Mesendoderm (in vitro differentiated cells): ENCODE results near the gene ARHGAP5.

Source experiments
- DNase-seq: peaks from one replicate; pipeline ENCODE4 v3.0.0; 2013
- H2AK5ac ChIP-seq: 2 replicates; pipeline ENCODE4 v1.6.1; 2013; ENCODE audit warnings: low read length, inconsistent platforms
- H2BK120ac ChIP-seq: 2 replicates; pipeline ENCODE4 v1.6.1; 2013; ENCODE audit warnings: low read depth, mild to moderate bottlenecking, low read length, moderate library complexity, mixed read lengths
- H2BK15ac ChIP-seq: replicated peaks from 2 replicates; pipeline ENCODE4 v1.6.1; 2013; ENCODE audit warnings: low read depth, mild to moderate bottlenecking, moderate library complexity
- H2BK5ac ChIP-seq: 2 replicates; pipeline ENCODE4 v1.6.1; 2013; ENCODE audit warnings: low read length, inconsistent platforms
- H3K18ac ChIP-seq: 2 replicates; pipeline ENCODE4 v1.6.1; 2013; ENCODE audit warnings: mild to moderate bottlenecking, low read length, mixed read lengths
- H3K23ac ChIP-seq: one replicate; pipeline ENCODE4 v1.6.1; 2013; ENCODE audit warnings: low read length
- H3K27ac ChIP-seq: 2 replicates; pipeline ENCODE4 v1.5.1; 2013; ENCODE audit warnings: low read depth, mild to moderate bottlenecking, inconsistent platforms, low read length, moderate library complexity
- H3K27me3 ChIP-seq: 2 replicates; pipeline ENCODE4 v1.6.1; 2013; ENCODE audit warnings: low read length, control low read depth, mild to moderate bottlenecking, inconsistent platforms; ENCODE audit not compliant: insufficient read depth, poor library complexity
- H3K36me3 ChIP-seq: 2 replicates; pipeline ENCODE4 v1.6.1; 2013; ENCODE audit warnings: low read length, inconsistent platforms; ENCODE audit not compliant: control insufficient read depth, insufficient read depth
- H3K4ac ChIP-seq: one replicate; pipeline ENCODE4 v1.6.1; 2013; ENCODE audit warnings: low read depth, mild to moderate bottlenecking, low read length, moderate library complexity
- H3K4me1 ChIP-seq: 2 replicates; pipeline ENCODE4 v1.6.1; 2013; ENCODE audit warnings: low read depth, low read length, inconsistent platforms; ENCODE audit not compliant: control insufficient read depth
- H3K4me2 ChIP-seq: 2 replicates; pipeline ENCODE4 v1.6.1; 2013; ENCODE audit warnings: low read length
- H3K4me3 ChIP-seq: 2 replicates; pipeline ENCODE4 v1.5.1; 2013; ENCODE audit warnings: mild to moderate bottlenecking, low read length
- H3K56ac ChIP-seq: one replicate; pipeline ENCODE4 v1.6.1; 2013; ENCODE audit warnings: low read length
- H3K79me1 ChIP-seq: 2 replicates; pipeline ENCODE4 v1.6.1; 2013; ENCODE audit warnings: low read length, inconsistent platforms
- H3K79me2 ChIP-seq: 2 replicates; pipeline ENCODE4 v1.6.1; 2013; ENCODE audit warnings: mild to moderate bottlenecking, low read length; ENCODE audit not compliant: control insufficient read depth, insufficient read depth
- H3K9ac ChIP-seq: 2 replicates; pipeline ENCODE4 v1.6.1; 2013; ENCODE audit warnings: low read length, inconsistent platforms
- H4K5ac ChIP-seq: one replicate; pipeline ENCODE4 v1.6.1; 2013; ENCODE audit warnings: low read length
- H4K8ac ChIP-seq: one replicate; pipeline ENCODE4 v1.6.1; 2013; ENCODE audit warnings: low read depth, mild to moderate bottlenecking, control low read depth, low read length, moderate library complexity
- WGBS: extraction: QIAGEN DNeasy Blood & Tissue Kit; methylation state at CpG from one replicate; pipeline ENCODE4 v1.1.7; 2013; ENCODE audit warnings: low lambda C conversion rate, missing lambda C conversion rate; ENCODE audit not compliant: insufficient coverage; ENCODE audit errors: extremely low coverage; 5-methylcytosine and 5-hydroxymethylcytosine counted together

ARHGAP5 gene

GRCh38 chr14:32104803-32105202 is 27.7 kb downstream of the ARHGAP5 start:
- H2BK5ac ChIP-seq, result no peak overlapping the region
- H3K36me3 ChIP-seq, result no peaks in the 10 kb centered on the region
- H3K4me1 ChIP-seq, result no peaks in the 10 kb centered on the region
- H3K4me2 ChIP-seq, result no peak overlapping the region
- no peak overlapping the region for H4K5ac ChIP-seq
- no peaks in the 10 kb centered on the region for H3K27me3 ChIP-seq
- no peak overlapping the region for H3K27ac ChIP-seq
- H2BK15ac ChIP-seq, result no peak overlapping the region
- H3K18ac ChIP-seq, result no peak overlapping the region
- H3K56ac ChIP-seq, result no peak overlapping the region
- H3K79me1 ChIP-seq, result peaks cover 3% of the 10 kb centered on the region
- no peak overlapping the region for H3K23ac ChIP-seq
- H3K9ac ChIP-seq, result no peak overlapping the region
- H2AK5ac ChIP-seq, result no peak overlapping the region
- peak; percentile 9 for DNase-seq
- H4K8ac ChIP-seq, result no peak overlapping the region
- H2BK120ac ChIP-seq, result no peak overlapping the region
- no peak overlapping the region for H3K4ac ChIP-seq
- no peak overlapping the region for H3K4me3 ChIP-seq
- peaks cover 11% of the 10 kb centered on the region for H3K79me2 ChIP-seq

- no CpG with 5 or more reads among the region's 7 CpGs for WGBS
- Histone ChIP-seq H3K79me1 (peaks cover 8% of the 10 kb centered on the region), H3K79me2 (peaks cover 12% of the 10 kb centered on the region), H2BK5ac (no peak overlapping the region), H3K27me3 (no peaks in the 10 kb centered on the region), H3K4me2 (no peak overlapping the region), H4K5ac (no peak overlapping the region), H3K9ac (no peak overlapping the region), H2AK5ac (no peak overlapping the region), H3K4me3 (no peak overlapping the region), H2BK15ac (no peak overlapping the region), H3K4ac (no peak overlapping the region), H3K56ac (no peak overlapping the region), H2BK120ac (no peak overlapping the region), H3K4me1 (no peaks in the 10 kb centered on the region), H3K18ac (no peak overlapping the region), H3K36me3 (no peaks in the 10 kb centered on the region), H3K27ac (no peak overlapping the region), H3K23ac (no peak overlapping the region), H4K8ac (no peak overlapping the region)
- no peak for DNase-seq
Observed at GRCh38 chr14:32109676-32110547, 32.8 kb downstream of the ARHGAP5 start.

GRCh38 chr14:32110548-32110896 is 33.4 kb downstream of the ARHGAP5 start:
- no peak overlapping the region for H4K5ac ChIP-seq
- no peak overlapping the region for H2BK15ac ChIP-seq
- no peak overlapping the region for H3K4ac ChIP-seq
- no peak for DNase-seq
- H3K27me3 ChIP-seq, result no peaks in the 10 kb centered on the region
- no peak overlapping the region for H3K27ac ChIP-seq
- no peak overlapping the region for H3K18ac ChIP-seq
- no peak overlapping the region for H3K4me3 ChIP-seq
- no peak overlapping the region for H2BK5ac ChIP-seq
- H3K36me3 ChIP-seq, result no peaks in the 10 kb centered on the region
- no peak overlapping the region for H2BK120ac ChIP-seq
- WGBS, result no CpG with 5 or more reads among the region's 2 CpGs
- no peak overlapping the region for H3K23ac ChIP-seq
- peaks cover 10% of the 10 kb centered on the region for H3K79me2 ChIP-seq
- no peak overlapping the region for H3K9ac ChIP-seq
- H3K4me1 ChIP-seq, result no peaks in the 10 kb centered on the region
- H4K8ac ChIP-seq, result no peak overlapping the region
- no peak overlapping the region for H3K56ac ChIP-seq
- H3K79me1 ChIP-seq, result peaks cover 8% of the 10 kb centered on the region
- no peak overlapping the region for H3K4me2 ChIP-seq
- no peak overlapping the region for H2AK5ac ChIP-seq

- Histone ChIP-seq H2BK5ac (no peak overlapping the region), H4K5ac (no peak overlapping the region), H2AK5ac (no peak overlapping the region), H3K79me1 (peaks cover 7% of the 10 kb centered on the region), H3K9ac (no peak overlapping the region), H3K4me1 (no peaks in the 10 kb centered on the region), H3K18ac (no peak overlapping the region), H3K56ac (no peak overlapping the region), H3K27ac (no peak overlapping the region), H2BK15ac (no peak overlapping the region), H4K8ac (no peak overlapping the region), H3K4ac (no peak overlapping the region), H3K4me3 (no peak overlapping the region), H3K23ac (no peak overlapping the region), H3K4me2 (no peak overlapping the region), H3K27me3 (no peaks in the 10 kb centered on the region), H3K79me2 (peaks cover 7% of the 10 kb centered on the region), H3K36me3 (no peaks in the 10 kb centered on the region), H2BK120ac (no peak overlapping the region)
- no peak for DNase-seq
Observed at GRCh38 chr14:32121536-32121935, 44.4 kb downstream of the ARHGAP5 start.

- Histone ChIP-seq H3K4ac (no peak overlapping the region), H3K4me1 (no peaks in the 10 kb centered on the region), H3K27ac (no peak overlapping the region), H3K4me3 (no peak overlapping the region), H4K8ac (no peak overlapping the region), H4K5ac (no peak overlapping the region), H3K79me1 (peaks cover 7% of the 10 kb centered on the region), H3K56ac (no peak overlapping the region), H2BK15ac (no peak overlapping the region), H2BK5ac (no peak overlapping the region), H3K23ac (no peak overlapping the region), H3K79me2 (peaks cover 7% of the 10 kb centered on the region), H3K36me3 (no peaks in the 10 kb centered on the region), H2AK5ac (no peak overlapping the region), H3K18ac (no peak overlapping the region), H3K27me3 (no peaks in the 10 kb centered on the region), H3K9ac (no peak overlapping the region), H3K4me2 (no peak overlapping the region), H2BK120ac (no peak overlapping the region)
- WGBS, result no CpG with 5 or more reads among the region's 1 CpG
- no peak for DNase-seq
Observed at GRCh38 chr14:32121948-32122347, 44.8 kb downstream of the ARHGAP5 start.
